H9 (cell line): ENCODE measurements around the gene NEMP2. TPM values are rescaled to one million over a fixed set of nuclear protein-coding genes. Genes with fewer than 3 reads are reported as not detected.

Experiments used
- DNase-seq: peaks from one replicate; pipeline ENCODE4 v3.0.0-alpha.2; 2017
- H2AFZ ChIP-seq: one replicate; pipeline ENCODE4 v1.6.1; 2013; ENCODE audit warnings: mild to moderate bottlenecking, low read length, control low read depth, moderate library complexity
- H2AK5ac ChIP-seq: 2 replicates; pipeline ENCODE4 v1.6.1; 2013; ENCODE audit warnings: low read length, control low read depth, mixed read lengths; ENCODE audit not compliant: insufficient read length
- H2BK120ac ChIP-seq: one replicate; pipeline ENCODE4 v1.6.1; 2013; ENCODE audit warnings: low read depth, mild to moderate bottlenecking, low read length, control low read depth, inconsistent platforms; ENCODE audit not compliant: poor library complexity, severe bottlenecking
- H2BK12ac ChIP-seq: 2 replicates; pipeline ENCODE4 v1.6.1; 2013; ENCODE audit warnings: low read length, control low read depth, mixed read lengths, low read depth; ENCODE audit not compliant: insufficient read length
- H2BK15ac ChIP-seq: 2 replicates; pipeline ENCODE4 v1.6.1; 2013; ENCODE audit warnings: low read depth, low read length, control low read depth
- H2BK20ac ChIP-seq: one replicate; pipeline ENCODE4 v1.6.1; 2013; ENCODE audit warnings: low read depth, mild to moderate bottlenecking, low read length, control low read depth, inconsistent platforms; ENCODE audit not compliant: poor library complexity, severe bottlenecking
- H2BK5ac ChIP-seq: 2 replicates; pipeline ENCODE4 v1.6.1; 2013; ENCODE audit warnings: low read length, control low read depth, mixed read lengths; ENCODE audit not compliant: insufficient read length
- H3K14ac ChIP-seq: 2 replicates; pipeline ENCODE4 v1.6.1; 2013; ENCODE audit warnings: low read length, control low read depth; ENCODE audit not compliant: insufficient read depth
- H3K18ac ChIP-seq: 2 replicates; pipeline ENCODE4 v1.6.1; 2013; ENCODE audit warnings: low read depth, mild to moderate bottlenecking, mixed read lengths, low read length, control low read depth; ENCODE audit not compliant: insufficient read length
- H3K23ac ChIP-seq: 2 replicates; pipeline ENCODE4 v1.6.1; 2013; ENCODE audit warnings: low read length, control low read depth, mixed read lengths, low read depth; ENCODE audit not compliant: insufficient read length
- H3K23me2 ChIP-seq: 2 replicates; pipeline ENCODE4 v1.6.1; 2013; ENCODE audit warnings: low read depth, mild to moderate bottlenecking, mixed read lengths, low read length, control low read depth; ENCODE audit not compliant: insufficient read length, poor library complexity, severe bottlenecking
- H3K27ac ChIP-seq: 2 replicates; pipeline ENCODE4 v1.5.1; 2013; ENCODE audit warnings: low read length, control low read depth, mixed read lengths, low read depth; ENCODE audit not compliant: insufficient read length
- H3K27me3 ChIP-seq: 2 replicates; pipeline ENCODE4 v1.6.1; 2013; ENCODE audit warnings: low read length, control low read depth, inconsistent platforms; ENCODE audit not compliant: insufficient read depth
- H3K4ac ChIP-seq: 2 replicates; pipeline ENCODE4 v1.6.1; 2013; ENCODE audit warnings: low read depth, mild to moderate bottlenecking, control low read depth, inconsistent platforms, low read length, moderate library complexity
- H3K4me1 ChIP-seq: 2 replicates; pipeline ENCODE4 v1.6.1; 2013; ENCODE audit warnings: low read length, control low read depth, inconsistent platforms; ENCODE audit not compliant: insufficient read depth
- H3K4me2 ChIP-seq: 2 replicates; pipeline ENCODE4 v1.6.1; 2013; ENCODE audit warnings: low read length, control low read depth, mixed read lengths; ENCODE audit not compliant: insufficient read length, insufficient read depth
- H3K56ac ChIP-seq: 2 replicates; pipeline ENCODE4 v1.6.1; 2013; ENCODE audit warnings: low read depth, mild to moderate bottlenecking, mixed read lengths, low read length, control low read depth; ENCODE audit not compliant: insufficient read length
- H3K79me1 ChIP-seq: 2 replicates; pipeline ENCODE4 v1.6.1; 2013; ENCODE audit warnings: low read depth, mild to moderate bottlenecking, moderate library complexity, low read length, control low read depth, inconsistent platforms; ENCODE audit not compliant: insufficient read depth, poor library complexity, severe bottlenecking
- H3K79me2 ChIP-seq: 2 replicates; pipeline ENCODE4 v1.6.1; 2013; ENCODE audit warnings: low read length, control low read depth, inconsistent platforms; ENCODE audit not compliant: insufficient read depth
- H3K9ac ChIP-seq: 2 replicates; pipeline ENCODE4 v1.6.1; 2013; ENCODE audit warnings: low read length, control low read depth, mixed read lengths; ENCODE audit not compliant: insufficient read length; ENCODE audit errors: extremely low read depth
- H3K9me3 ChIP-seq: one replicate; pipeline ENCODE4 v1.6.1; 2013; ENCODE audit warnings: low read depth, low read length, inconsistent platforms; ENCODE audit not compliant: control insufficient read depth
- H3T11ph ChIP-seq: one replicate; pipeline ENCODE4 v1.6.1; 2013; ENCODE audit warnings: mild to moderate bottlenecking, low read length, control low read depth, inconsistent platforms
- H4K20me1 ChIP-seq: one replicate; pipeline ENCODE4 v1.6.1; 2013; ENCODE audit not compliant: control insufficient read depth, insufficient read length, insufficient read depth
- H4K5ac ChIP-seq: 2 replicates; pipeline ENCODE4 v1.6.1; 2013; ENCODE audit warnings: low read depth, mild to moderate bottlenecking, mixed read lengths, low read length, control low read depth; ENCODE audit not compliant: insufficient read length
- H4K8ac ChIP-seq: replicated peaks from 2 replicates; pipeline ENCODE4 v1.6.1; 2013; ENCODE audit warnings: low read length, control low read depth, mixed read lengths, low read depth; ENCODE audit not compliant: insufficient read length
- H4K91ac ChIP-seq: 2 replicates; pipeline ENCODE4 v1.6.1; 2013; ENCODE audit warnings: low read depth, mild to moderate bottlenecking, moderate library complexity, mixed read lengths, low read length, control low read depth; ENCODE audit not compliant: insufficient read length
- H3K27ac Mint-ChIP-seq, 3 experiments: 2 replicates in 2 of 3; 3 replicates in 1 of 3; pipeline ENCODE4 v1.8.0; 2020 to 2021; ENCODE audit warnings: mixed read lengths in 3 of 3, mild to moderate bottlenecking in 1 of 3, moderate library complexity in 1 of 3
- H3K27me3 Mint-ChIP-seq: 2 replicates; pipeline ENCODE4 v1.8.0; 2021; ENCODE audit warnings: low read depth, mild to moderate bottlenecking, moderate library complexity, mixed read lengths
- H3K36me3 Mint-ChIP-seq, 3 experiments: 2 replicates in 2 of 3; 3 replicates in 1 of 3; pipeline ENCODE4 v1.8.0; 2020 to 2021; ENCODE audit warnings: low read depth in 3 of 3, mixed read lengths in 3 of 3; ENCODE audit not compliant: insufficient read depth in 1 of 3
- H3K4me1 Mint-ChIP-seq, 2 experiments: 2 replicates each; pipeline ENCODE4 v1.8.0; 2020; ENCODE audit warnings: mixed read lengths in 2 of 2
- H3K4me3 Mint-ChIP-seq, 2 experiments: 2 replicates in 1 of 2; 3 replicates in 1 of 2; pipeline ENCODE4 v1.8.0; 2020 to 2021; ENCODE audit warnings: mild to moderate bottlenecking in 2 of 2, mixed read lengths in 2 of 2, moderate library complexity in 1 of 2
- H3K9me3 Mint-ChIP-seq, 2 experiments: 2 replicates in 1 of 2; 3 replicates in 1 of 2; pipeline ENCODE4 v1.8.0; 2020; ENCODE audit warnings: mild to moderate bottlenecking in 2 of 2, mixed read lengths in 2 of 2, moderate library complexity in 1 of 2
- CTCF ChIP-seq: fragments of 200-600 bp; sonication (generic); conservative IDR thresholded peaks from 3 replicates; pipeline ENCODE4 v1.8.0; 2021; ENCODE audit warnings: antibody characterized with exemption, mild to moderate bottlenecking
- WGBS: extraction: QIAGEN DNeasy Blood & Tissue Kit; methylation state at CpG from one replicate; pipeline ENCODE4 v1.1.7; 2013; ENCODE audit warnings: missing lambda C conversion rate, low lambda C conversion rate, mixed read lengths; ENCODE audit not compliant: insufficient read length; ENCODE audit errors: extremely low coverage; 5-methylcytosine and 5-hydroxymethylcytosine counted together
- total RNA-seq: library from RNA; stranded (reverse); gene quantifications from 2 replicates; pipeline ENCODE4 v1.2.1, GENCODE V29; 2021

NEMP2 gene
- total RNA-seq, 1 experiment from 2014 or later, result 5.3 TPM

- H3K4me2 ChIP-seq, result no peak overlapping the region
- Mint-ChIP-seq H3K27ac (no peak overlapping the region), H3K4me3 (no peak overlapping the region), H3K27me3 (no peaks in the 10 kb centered on the region), H3K9me3 (peaks cover 0 to 3% of the 10 kb centered on the region in 2 experiments; a peak in 1 of 5 replicates), H3K36me3 (no peaks in the 10 kb centered on the region; a peak in 2 of 7 replicates), H3K4me1 (no peaks in the 10 kb centered on the region)
- H2AK5ac ChIP-seq, result no peak overlapping the region
- H3K27ac ChIP-seq, result no peak overlapping the region
- no peak overlapping the region for H4K8ac ChIP-seq
- H4K20me1 ChIP-seq, result no peaks in the 10 kb centered on the region
- H3K4ac ChIP-seq, result no peak overlapping the region
- H3K18ac ChIP-seq, result no peak overlapping the region
- H2BK15ac ChIP-seq, result no peak overlapping the region
- H3K14ac ChIP-seq, result no peak overlapping the region
- TF ChIP-seq CTCF, result no peak
- no peaks in the 10 kb centered on the region for H3K9me3 ChIP-seq
- H2BK20ac ChIP-seq, result no peak overlapping the region
- H3K79me1 ChIP-seq, result no peaks in the 10 kb centered on the region
- H2BK12ac ChIP-seq, result no peak overlapping the region
- no peaks in the 10 kb centered on the region for H3K79me2 ChIP-seq
- no peak overlapping the region for H3K56ac ChIP-seq
- H3K23ac ChIP-seq, result no peak overlapping the region
- no CpG with 5 or more reads among the region's 3 CpGs for WGBS
- no peaks in the 10 kb centered on the region for H3K23me2 ChIP-seq
- H4K5ac ChIP-seq, result no peak overlapping the region
- no peak overlapping the region for H2BK5ac ChIP-seq
- no peak for DNase-seq
- no peaks in the 10 kb centered on the region for H3K4me1 ChIP-seq
- no peak overlapping the region for H3T11ph ChIP-seq
- H2BK120ac ChIP-seq, result no peak overlapping the region
- no peak overlapping the region for H4K91ac ChIP-seq
- H3K9ac ChIP-seq, result no peak overlapping the region
- no peaks in the 10 kb centered on the region for H3K27me3 ChIP-seq
- H2AFZ ChIP-seq, result no peak overlapping the region
These were observed 47.5 kb upstream of the NEMP2 start for GRCh38 chr2:190582019-190582418.
